Neutrophil (primary cell): Measurements from ENCODE around the gene CAND2.

Source experiments
- H3K27ac ChIP-seq: fragments of 200-600 bp; sonication (generic); 2 replicates; pipeline ENCODE4 v1.5.1; 2016; ENCODE audit warnings: mild to moderate bottlenecking, moderate library complexity
- H3K27me3 ChIP-seq: fragments of 200-600 bp; sonication (generic); 2 replicates; pipeline ENCODE4 v1.6.0; 2016; ENCODE audit warnings: mild to moderate bottlenecking
- H3K36me3 ChIP-seq: fragments of 200-600 bp; sonication (generic); 2 replicates; pipeline ENCODE4 v1.5.1; 2017
- H3K4me1 ChIP-seq, 2 experiments: fragments of 200-600 bp in 1 of 2; sonication (generic) in 1 of 2; 1 replicate in 1 of 2; 2 replicates in 1 of 2; pipeline versions ENCODE4 v1.5.1 to v1.6.1; 2013 to 2016; ENCODE audit warnings: low read depth in 1 of 2, low read length in 1 of 2, mild to moderate bottlenecking in 1 of 2, moderate library complexity in 1 of 2; ENCODE audit not compliant: control insufficient read depth in 1 of 2, insufficient read depth in 1 of 2
- H3K4me3 ChIP-seq, 2 experiments: fragments of 200-600 bp in 1 of 2; sonication (generic) in 1 of 2; 1 replicate in 1 of 2; 2 replicates in 1 of 2; pipeline ENCODE4 v1.5.1; 2013 to 2016; ENCODE audit warnings: low read depth in 1 of 2, low read length in 1 of 2, mild to moderate bottlenecking in 1 of 2, moderate library complexity in 1 of 2
- H3K9me3 ChIP-seq: fragments of 200-600 bp; sonication (generic); 2 replicates; pipeline ENCODE4 v1.5.1; 2016
- TF ChIP-seq, protein P1 (sequence below): fragments of 200-600 bp; sonication (generic); IDR thresholded peaks from 2 replicates; pipeline ENCODE4 v1.5.1; 2016; ENCODE audit warnings: antibody characterized with exemption

The CAND2 gene

DNA sequence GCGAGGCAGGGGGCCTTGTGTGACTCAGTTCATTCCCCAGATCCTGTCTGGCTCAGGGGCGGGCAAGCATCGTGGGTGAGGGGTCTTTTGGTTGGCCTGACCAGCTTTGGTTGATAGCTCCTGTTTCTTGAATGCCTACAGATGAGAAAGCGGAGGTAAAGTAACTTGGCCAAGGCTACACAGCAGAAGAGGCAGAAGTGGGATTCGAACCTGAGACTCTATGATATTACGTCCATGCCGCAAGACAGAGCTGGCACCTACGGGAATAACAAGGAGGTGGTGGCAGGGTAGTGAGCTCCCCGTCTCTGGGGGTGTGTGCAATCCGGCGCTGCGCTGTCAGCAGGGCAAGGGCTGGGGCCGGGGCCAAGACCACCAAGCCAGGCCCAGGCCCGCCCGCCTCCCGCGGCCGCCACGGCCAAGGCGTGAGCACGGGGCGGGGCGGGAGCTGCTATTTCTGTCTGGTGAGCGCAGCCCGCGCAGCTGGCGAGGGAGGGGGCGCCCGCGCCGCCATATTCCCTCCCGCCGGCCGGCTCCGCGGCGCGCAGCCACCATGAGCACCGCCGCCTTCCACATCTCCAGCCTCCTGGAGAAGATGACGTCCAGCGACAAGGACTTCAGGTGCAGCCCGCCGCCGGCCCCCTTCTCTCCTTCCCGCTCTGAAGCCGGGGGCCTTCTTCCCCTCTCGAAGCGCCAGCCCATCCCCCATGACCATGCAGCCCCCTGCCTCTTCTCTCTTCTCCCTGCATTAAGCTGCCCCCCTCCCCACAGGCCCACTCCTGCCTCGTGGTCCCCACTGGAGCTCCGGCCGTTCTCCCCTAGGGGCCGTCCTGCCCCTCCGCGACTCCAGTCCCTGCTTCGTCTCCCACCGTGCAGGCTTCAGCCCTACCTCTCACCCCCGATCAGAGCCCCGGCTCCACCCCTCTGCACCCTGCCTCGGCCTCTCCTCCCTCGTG lies at the start of gene CAND2:
CAND2 (plus strand) TSS at position 510 of the 953 bp plus-strand sequence; CDS start at position 551, 41 bp downstream.
- TF ChIP-seq, protein P1, sequence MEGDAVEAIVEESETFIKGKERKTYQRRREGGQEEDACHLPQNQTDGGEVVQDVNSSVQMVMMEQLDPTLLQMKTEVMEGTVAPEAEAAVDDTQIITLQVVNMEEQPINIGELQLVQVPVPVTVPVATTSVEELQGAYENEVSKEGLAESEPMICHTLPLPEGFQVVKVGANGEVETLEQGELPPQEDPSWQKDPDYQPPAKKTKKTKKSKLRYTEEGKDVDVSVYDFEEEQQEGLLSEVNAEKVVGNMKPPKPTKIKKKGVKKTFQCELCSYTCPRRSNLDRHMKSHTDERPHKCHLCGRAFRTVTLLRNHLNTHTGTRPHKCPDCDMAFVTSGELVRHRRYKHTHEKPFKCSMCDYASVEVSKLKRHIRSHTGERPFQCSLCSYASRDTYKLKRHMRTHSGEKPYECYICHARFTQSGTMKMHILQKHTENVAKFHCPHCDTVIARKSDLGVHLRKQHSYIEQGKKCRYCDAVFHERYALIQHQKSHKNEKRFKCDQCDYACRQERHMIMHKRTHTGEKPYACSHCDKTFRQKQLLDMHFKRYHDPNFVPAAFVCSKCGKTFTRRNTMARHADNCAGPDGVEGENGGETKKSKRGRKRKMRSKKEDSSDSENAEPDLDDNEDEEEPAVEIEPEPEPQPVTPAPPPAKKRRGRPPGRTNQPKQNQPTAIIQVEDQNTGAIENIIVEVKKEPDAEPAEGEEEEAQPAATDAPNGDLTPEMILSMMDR = no peak
- no peaks in the 10 kb centered on the region for H3K9me3 ChIP-seq
- peaks cover 0 to 6% of the 10 kb centered on the region in 2 experiments for H3K4me1 ChIP-seq
- H3K27ac ChIP-seq = no peak within 1 kb of the TSS
- no peak within 1 kb of the TSS for H3K4me3 ChIP-seq
- H3K36me3 ChIP-seq = no peaks in the 10 kb centered on the region
- peaks cover 62% of the 10 kb centered on the region for H3K27me3 ChIP-seq

DNA sequence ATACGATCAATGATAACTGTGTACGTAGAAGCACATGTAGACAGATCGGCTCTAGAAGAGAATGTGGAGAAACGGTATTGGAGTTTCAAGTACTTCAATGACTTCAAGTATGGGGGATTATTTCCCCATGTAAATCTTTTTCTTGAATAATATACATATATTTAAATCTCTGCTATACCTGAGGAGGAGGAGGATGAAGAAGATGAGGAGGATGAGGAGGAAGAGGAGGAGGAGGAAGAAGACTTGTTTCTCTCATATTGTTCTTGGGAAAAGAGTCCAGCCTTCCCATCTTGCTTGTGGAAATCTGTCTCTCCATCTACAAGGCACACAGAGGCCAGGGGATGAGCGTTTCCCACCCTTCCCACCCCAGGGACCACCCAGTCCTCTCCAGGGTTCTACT lies 48.0 kb upstream of the CAND2 start:
- no peaks in the 10 kb centered on the region for H3K36me3 ChIP-seq
- no peaks in the 10 kb centered on the region for H3K4me1 ChIP-seq
- H3K27ac ChIP-seq = no peak overlapping the region
- TF ChIP-seq, protein P1 = no peak
- H3K4me3 ChIP-seq = no peak overlapping the region
- peaks cover 36% of the 10 kb centered on the region for H3K27me3 ChIP-seq
- no peaks in the 10 kb centered on the region for H3K9me3 ChIP-seq

DNA sequence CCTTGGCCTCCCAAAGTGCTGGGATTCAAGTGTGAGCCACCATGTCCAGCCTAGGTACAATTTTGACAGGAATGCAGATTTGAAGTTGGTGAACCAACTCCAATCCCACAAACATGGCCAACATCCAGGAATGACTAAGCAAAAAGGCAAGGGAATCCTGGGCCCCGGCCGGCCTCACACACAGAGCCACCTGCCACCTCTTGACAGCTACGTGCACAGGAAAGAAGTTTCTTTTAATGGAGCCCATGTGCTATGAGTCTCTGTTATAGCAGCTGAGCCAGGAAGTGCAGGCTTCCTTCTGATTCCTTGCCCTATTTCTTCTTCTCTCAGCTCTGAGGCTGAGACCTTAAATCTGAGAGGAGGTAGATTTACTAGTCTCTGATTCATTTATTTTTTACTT lies 46.3 kb upstream of the CAND2 start:
- H3K36me3 ChIP-seq = no peaks in the 10 kb centered on the region
- H3K27me3 ChIP-seq = peaks cover 26% of the 10 kb centered on the region
- H3K4me1 ChIP-seq = no peaks in the 10 kb centered on the region
- H3K9me3 ChIP-seq = no peaks in the 10 kb centered on the region
- H3K4me3 ChIP-seq = no peak overlapping the region
- TF ChIP-seq, protein P1 = no peak
- H3K27ac ChIP-seq = no peak overlapping the region

GRCh38 chr3:12750658-12751071 lies 45.8 kb upstream of the CAND2 start:
- TF ChIP-seq, protein P1 = no peak
- Histone ChIP-seq H3K27ac (no peak overlapping the region), H3K27me3 (peaks cover 26% of the 10 kb centered on the region), H3K4me3 (no peak overlapping the region), H3K4me1 (no peaks in the 10 kb centered on the region), H3K36me3 (no peaks in the 10 kb centered on the region), H3K9me3 (no peaks in the 10 kb centered on the region)

GRCh38 chr3:12751571-12751970 lies 44.9 kb upstream of the CAND2 start:
- Histone ChIP-seq H3K36me3 (no peaks in the 10 kb centered on the region), H3K27ac (no peak overlapping the region), H3K9me3 (no peaks in the 10 kb centered on the region), H3K4me3 (no peak overlapping the region), H3K27me3 (peaks cover 26% of the 10 kb centered on the region), H3K4me1 (no peaks in the 10 kb centered on the region)
- TF ChIP-seq, protein P1 = no peak
